Stimulated activated CD4-positive, alpha-beta T cell treated with anti-CD3 and anti-CD28 coated beads, Interleukin-1b, Interleukin-23, amount 100 ng/mL, for 24 hours (primary cell): ENCODE results near the gene RBM33.
A peak's percentile ranks its signal among the peaks of the same experiment; 100 is the strongest.
"Not testable (repeated sequence)": the region's sequence is repeated elsewhere in the genome, so short reads cannot be mapped to it uniquely, and the experiment has no call there.

Experiments used
- DNase-seq, 4 experiments: peaks; one replicate each; pipeline ENCODE4 v3.0.0-alpha.2; 2020; ENCODE audit warnings: low read depth in 4 of 4, low spot score in 1 of 4

Gene RBM33

DNA sequence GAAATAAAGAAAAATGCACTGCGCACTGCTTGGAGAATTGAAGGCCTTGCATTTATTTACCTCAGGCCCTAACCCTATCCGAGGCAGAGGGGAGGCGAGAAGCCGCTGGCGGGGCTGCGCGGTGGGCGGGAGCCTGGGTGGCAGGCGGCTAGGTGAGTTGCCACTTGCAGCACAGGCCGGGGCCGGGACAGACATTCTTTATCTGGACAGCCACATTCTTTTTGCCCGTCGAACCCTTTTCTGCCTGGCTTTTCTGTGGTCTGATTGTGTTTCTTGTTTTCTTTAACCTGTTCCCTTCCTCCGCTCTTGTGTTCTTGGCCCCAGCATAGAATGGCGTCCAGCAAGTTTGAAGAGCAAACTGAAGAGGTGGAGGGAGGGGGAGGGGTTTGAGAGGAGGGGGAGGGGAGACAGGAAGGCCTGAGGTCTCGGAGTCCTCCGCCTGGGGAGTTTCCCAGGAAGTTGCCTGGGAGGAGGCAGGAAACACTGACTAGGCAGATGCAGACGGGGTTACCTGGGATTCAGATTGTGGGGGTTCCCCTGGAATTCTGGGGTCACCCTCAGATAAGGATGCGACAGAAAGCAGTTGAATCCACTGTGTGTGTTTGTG is 162.7 kb downstream of the RBM33 start:
- DNase-seq = no peak

- no peak for DNase-seq
Observed at GRCh38 chr7:155807789-155808548, 163.5 kb downstream of the RBM33 start.

DNA sequence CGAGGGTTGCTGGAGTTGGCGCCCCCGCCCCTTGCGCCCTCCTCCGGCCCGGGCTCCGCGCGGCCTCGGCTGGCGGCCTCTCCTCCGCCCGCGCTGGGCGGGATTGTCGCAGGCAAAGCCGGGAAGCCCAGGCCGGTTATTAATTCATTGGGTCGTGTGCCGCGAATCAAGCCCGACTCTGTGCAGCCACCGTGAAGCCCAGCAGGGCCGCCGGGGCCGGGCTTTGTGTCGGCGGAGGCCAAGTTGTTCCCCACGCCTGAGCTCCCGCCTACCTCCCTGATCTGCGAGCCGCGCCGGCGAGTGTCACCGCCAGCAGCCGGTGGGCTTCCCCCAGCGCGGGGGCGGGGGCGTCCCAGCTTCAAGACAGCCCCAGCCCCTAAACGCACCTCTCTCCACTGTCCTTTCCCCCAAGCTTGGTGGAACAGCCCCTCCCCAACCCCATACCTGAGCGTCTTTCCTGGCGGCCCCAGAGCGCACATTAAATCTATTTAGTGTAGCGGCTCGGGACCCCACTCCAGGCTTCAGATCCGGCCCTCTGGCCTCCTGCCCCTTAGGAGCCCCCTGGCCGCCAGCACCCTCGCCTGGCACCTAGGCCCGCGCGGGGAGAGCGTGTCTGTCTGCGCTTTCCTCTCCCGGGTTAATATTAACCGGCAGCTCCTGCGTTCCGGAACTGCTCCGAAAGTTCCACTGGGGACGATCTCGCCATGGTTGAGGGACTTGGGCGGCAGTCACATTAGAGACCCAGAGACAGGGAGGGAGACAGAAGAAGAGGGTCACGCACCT is 164.3 kb downstream of the RBM33 start:
- DNase-seq = no peak

GRCh38 chr7:155809332-155809946 is 165.0 kb downstream of the RBM33 start:
- no peak for DNase-seq

GRCh38 chr7:155809947-155810769 is 165.7 kb downstream of the RBM33 start:
- DNase-seq = no peak

DNA sequence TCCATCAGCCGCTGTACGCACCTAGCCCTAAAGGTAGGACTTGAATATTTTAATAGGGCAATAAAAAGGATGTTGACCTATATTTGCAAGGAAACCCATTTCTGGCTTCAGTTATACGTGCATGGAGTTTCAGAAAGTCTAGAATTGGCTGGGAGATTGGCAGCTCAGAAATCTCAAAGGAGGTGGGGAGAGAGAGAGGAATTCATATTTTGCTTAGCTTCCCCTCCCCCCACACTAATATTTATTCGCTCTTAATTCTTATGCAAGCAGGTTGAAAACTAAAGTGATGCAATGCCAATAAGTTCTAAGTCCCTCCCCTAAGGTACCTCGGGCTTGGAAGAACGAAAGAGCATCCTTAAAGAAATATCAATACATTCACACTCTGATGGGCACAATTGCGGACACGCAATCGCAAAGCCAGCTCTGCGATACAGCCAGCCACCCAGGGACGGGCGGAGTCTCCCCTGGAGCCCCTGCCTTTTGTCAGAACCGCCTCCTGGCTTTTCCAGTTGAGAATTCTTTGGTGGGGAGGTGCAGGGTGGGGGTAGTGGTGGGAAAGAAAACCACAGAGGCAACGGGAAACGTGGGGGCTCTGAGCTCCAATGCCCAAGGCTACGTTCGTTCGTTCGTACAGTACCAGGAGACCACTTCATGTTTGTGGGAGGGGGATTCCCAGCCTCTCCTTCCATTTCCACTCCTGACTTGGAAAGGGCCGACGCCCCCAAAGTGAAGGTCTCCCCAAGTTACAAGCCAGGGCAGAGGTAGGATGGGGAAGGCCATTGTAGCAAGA is 166.5 kb downstream of the RBM33 start:
- DNase-seq = no peak

DNA sequence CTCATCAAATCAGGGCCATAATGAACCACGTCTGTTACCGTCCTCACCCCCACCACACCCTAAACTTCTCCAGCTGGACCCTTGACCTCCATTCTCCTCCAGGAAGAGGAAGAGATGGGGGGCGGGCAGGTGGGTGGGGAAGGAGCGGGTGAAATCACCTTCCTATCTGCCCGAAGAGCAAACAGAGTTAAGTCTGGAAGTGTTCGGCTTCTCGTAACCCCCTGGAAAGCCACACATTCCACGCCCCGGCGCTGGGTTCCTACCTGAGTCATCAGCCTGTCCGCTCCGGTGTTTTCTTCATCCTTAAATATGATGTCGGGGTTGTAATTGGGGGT is 167.1 kb downstream of the RBM33 start:
- DNase-seq = no peak

- no peak for DNase-seq
Observed at GRCh38 chr7:155811895-155812761, 167.7 kb downstream of the RBM33 start, which contains the start of gene SHH. SHH (minus strand) TSS chr7:155812463; CDS start chr7:155812122, 341 bp downstream.

GRCh38 chr7:155813125-155813524 is 168.7 kb downstream of the RBM33 start:
- DNase-seq = no peak

DNA sequence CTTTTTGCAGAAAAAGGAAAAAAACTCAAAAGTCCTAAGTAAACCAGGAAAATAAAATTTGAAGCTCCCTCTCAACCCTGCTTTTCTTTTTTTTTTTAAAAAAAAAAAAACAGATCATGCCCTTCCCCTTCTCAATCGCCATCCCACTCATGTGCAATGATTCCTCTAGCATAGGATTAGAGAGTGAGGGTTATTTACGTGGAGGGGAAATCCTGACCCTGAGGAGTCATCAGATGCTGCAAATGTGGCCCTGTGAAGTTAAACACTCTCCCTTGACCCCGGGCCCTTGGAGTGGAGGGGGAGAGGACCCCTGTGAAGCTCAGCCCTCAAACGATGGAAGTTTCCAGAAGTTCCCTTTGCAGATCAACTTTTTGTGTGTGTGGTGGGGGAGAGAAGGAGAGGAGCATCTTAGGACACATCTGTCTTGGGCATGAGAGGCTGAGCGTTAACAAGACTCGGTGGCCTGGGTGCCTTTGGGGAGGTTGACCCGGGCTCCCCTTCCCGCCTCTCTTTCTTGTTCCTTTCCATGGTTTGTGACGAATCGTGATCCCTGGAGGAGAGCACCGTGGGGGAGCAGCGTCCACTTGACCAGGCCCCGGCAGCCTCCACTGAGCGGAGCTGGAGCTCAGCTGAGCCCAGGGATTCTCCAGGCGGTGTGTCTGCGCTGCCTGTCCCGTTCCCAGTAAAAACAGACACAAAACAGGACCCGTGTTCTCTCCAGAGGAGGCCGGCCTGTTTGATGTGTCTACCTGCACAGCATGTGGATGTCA is 169.3 kb downstream of the RBM33 start:
- DNase-seq = no peak

- DNase-seq = no peak
Observed at GRCh38 chr7:155814316-155815276, 170.1 kb downstream of the RBM33 start.

- DNase-seq = peak; percentile 16 to 71 (median 48)
Observed at GRCh38 chr7:155815332-155816191, 171.1 kb downstream of the RBM33 start.

DNA sequence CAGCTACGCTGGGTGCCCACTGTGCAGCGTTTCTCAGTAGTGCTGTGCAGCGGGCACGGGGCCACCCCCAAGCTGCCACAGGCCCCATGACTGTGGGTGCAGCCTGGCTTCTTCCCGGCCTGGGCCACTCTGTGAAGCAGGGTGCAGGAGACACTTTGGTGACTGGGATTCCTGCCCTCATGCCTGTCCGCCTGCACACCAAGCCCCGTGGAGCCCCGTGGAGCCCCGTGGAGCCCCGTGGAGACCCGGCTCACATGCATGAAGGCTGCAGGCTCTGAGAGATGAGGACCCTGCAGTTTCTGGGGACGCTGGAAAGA is 171.7 kb downstream of the RBM33 start:
- DNase-seq = no peak

DNA sequence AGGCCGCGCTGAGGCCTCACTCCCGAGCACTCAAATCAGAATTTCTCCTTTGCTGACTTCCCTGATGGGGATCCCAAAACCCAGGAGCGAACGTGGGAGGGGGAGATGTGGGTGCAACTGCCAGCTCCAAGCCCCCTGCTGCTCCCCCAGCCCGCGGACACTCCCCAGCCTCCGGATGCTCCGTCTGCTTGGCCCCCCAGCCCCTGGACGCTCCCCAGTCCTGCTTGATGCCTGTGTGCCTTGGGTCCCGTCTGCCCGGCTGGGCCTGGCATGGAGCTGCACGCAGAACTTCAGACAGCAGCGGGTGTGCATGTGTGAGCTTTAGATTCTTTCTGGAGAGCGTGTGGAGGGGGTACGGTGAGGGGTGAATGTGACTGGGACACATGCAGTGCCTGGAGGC is 172.5 kb downstream of the RBM33 start:
- no peak for DNase-seq

DNA sequence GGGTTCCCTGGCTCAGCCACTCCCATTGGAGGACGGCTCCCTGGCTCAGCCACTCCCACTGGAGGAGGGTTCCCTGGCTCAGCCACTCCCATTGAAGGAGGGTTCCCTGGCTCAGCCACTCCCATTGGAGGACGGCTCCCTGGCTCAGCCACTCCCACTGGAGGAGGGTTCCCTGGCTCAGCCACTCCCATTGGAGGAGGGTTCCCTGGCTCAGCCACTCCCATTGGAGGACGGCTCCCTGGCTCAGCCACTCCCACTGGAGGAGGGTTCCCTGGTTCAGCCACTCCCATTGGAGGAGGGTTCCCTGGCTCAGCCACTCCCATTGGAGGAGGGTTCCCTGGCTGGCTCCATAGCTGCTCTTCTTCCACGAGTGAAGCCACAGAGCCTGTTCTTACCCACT is 173.1 kb downstream of the RBM33 start:
- not testable (repeated sequence) for DNase-seq

- no peak for DNase-seq
Observed at GRCh38 chr7:155818154-155818819, 173.8 kb downstream of the RBM33 start.
